NCI-H460 (cell line): ENCODE results near the gene GPR39. TPM values are rescaled to one million over a fixed set of nuclear protein-coding genes. Genes with fewer than 3 reads are reported as not detected.

ENCODE experiments used
- DNase-seq: peaks from one replicate; pipeline ENCODE4 v3.0.0-alpha.2; 2016; ENCODE audit warnings: low read depth; ENCODE audit errors: extremely low read depth
- total RNA-seq: library from RNA; depleted of rRNA; stranded (reverse); fragments of >200 nt; shearing (Covaris generic); gene quantifications from 2 replicates; pipeline ENCODE4 v1.2.3, GENCODE V29; 2014

GPR39 gene
- total RNA-seq, 1 experiment from 2014 or later: 0.42 TPM

DNA sequence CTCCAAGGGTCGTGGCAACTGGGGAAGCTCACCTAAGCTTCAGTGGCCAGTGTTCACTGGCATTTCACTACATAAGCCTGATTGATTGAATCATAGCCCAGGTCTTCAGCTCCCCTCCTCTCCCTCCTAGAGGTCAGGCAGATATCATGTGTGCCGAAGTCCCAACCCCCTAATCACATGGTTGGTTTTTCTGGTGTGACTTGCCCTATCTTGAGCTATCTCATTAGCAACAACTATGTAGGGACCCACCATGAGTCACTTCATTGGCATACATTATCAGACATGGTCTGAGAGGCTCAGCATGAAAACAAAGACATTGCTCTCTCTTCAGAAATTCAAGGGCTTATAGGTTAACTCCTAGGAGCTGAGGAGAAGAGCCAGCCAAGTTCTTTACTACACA lies 176.6 kb downstream of the GPR39 start:
- DNase-seq: no peak

DNA sequence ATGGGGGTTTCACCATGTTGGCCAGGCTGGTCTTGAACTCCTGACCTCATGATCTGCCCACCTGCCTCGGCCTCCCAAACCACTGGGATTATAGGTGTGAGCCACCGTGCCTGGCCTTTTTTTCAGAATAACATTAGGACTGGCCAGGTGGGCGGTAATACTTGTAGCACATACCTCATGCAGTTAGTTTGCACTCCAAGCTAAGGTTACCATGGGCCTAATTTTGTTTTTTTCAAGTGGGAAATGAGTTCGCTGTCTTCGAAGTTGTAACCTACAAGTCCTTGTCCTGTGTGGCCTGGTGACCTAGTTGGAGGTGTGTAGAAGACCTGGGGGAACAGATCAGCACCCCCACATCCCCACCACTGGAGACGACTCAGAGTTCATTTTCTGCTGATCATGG lies 178.6 kb downstream of the GPR39 start:
- no peak for DNase-seq

DNA sequence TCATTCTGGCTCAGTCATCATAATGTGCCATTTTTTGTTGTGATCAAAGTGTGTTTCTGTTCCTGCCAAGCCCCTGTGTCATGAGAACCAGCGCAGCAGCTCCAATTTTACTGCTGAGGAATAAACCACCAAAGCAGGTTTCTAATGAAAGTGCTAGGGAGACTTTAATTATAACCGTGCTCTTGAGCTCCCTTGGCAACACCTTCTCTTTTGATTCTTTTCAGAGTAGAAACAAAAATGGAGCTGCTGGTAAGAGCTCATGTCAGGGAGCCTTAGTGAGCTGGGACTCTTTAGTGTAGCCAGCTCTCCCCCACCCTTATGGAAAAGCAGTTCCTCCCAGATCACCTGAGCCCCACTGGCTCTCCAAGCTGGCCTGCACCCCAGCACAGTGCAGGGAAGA lies 179.1 kb downstream of the GPR39 start:
- DNase-seq: no peak

DNA sequence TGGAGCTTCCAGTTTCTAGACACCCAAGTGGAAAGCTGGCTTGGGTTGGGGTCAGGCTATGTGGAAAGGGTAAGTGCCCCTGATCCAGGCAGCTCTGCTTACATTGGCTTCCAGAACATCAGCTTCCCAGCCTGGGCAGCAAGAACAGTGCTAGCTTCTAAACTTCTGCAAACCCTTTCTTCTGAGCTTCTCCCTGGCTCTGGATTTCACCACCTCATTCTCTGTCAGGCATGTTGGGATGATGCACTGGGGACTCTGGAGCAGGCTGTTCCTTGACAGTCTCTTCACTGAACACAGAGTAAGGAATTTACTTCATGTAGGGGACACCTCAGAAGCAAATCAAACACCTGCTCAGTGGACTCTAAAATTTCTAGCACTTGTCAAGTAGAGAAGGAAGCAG lies 180.6 kb downstream of the GPR39 start:
- DNase-seq: no peak

DNA sequence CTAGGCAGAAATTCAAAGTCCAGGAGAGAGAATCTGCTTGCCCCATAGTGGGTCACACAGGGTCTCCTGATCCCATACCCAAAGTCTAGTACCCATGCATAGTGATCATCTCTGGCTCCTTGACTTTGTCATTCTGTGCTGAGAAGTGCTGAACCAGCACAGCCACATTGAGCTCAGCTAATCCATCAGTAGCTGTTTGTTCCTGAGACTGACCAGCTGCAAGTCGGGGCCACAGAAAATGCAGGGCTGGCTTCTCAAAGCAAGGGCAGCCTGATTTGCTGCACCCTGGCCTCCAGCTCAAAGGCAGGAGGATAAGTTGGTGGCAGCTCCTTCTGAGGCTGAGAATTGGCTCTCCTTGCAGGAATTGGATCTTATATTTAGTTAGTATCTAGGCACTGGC lies 181.2 kb downstream of the GPR39 start:
- DNase-seq: no peak

DNA sequence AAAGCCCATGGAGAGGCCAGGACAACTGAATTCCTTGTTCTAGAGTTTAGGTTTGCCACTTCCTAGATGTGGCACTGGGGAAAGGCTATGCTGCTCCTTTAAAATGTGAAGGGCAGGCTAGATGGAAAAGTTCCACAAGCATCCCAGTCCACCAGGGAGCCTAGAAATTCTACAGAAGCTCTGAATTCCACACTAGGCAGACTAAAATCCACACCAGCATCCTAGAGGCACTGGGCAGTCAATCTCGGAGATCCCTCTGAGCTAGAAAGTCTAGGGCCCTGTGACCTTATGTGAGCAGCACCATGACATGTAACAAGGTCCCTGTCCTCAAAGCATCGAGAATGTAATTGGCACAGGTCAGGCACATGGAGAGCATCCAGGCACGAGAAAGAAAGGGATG lies 181.9 kb downstream of the GPR39 start:
- DNase-seq: no peak

DNA sequence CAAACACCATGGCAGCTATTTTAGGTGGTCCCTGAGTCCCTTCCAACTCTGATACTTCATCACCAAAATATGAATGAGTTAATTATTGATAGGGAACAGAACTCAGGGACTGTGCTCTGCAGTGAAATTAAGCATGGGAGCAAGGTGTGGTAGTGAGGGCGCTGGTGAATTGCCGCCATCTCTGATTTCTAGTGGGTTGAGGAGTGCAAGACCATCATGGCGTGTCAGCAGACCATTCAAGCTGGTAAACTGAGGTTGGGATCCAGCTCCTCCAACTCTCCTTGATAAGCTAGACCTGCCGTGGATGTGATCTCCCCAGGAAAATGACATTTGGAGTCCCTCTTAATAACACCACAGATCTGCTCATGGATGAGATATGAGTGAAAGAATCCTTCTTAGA lies 183.0 kb downstream of the GPR39 start:
- DNase-seq: no peak

DNA sequence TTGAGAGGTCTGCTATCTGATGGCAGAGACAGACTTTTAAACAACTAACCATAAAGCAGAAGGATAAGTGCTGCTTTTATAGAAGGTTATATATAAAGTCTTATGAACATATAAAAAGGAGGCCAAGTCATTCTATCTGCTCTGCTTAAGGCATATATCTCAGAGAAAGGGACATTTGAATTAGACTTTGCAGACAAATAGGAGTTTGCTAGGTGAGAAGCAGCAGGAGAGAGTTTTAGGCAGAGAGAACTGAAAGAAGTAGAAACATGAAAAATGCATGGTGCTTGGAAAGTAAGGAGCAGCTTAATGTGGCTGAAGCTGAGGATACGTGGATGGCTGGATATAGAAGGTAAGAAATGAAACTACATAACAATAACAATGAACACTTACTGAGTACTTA lies 188.0 kb downstream of the GPR39 start:
- no peak for DNase-seq

DNA sequence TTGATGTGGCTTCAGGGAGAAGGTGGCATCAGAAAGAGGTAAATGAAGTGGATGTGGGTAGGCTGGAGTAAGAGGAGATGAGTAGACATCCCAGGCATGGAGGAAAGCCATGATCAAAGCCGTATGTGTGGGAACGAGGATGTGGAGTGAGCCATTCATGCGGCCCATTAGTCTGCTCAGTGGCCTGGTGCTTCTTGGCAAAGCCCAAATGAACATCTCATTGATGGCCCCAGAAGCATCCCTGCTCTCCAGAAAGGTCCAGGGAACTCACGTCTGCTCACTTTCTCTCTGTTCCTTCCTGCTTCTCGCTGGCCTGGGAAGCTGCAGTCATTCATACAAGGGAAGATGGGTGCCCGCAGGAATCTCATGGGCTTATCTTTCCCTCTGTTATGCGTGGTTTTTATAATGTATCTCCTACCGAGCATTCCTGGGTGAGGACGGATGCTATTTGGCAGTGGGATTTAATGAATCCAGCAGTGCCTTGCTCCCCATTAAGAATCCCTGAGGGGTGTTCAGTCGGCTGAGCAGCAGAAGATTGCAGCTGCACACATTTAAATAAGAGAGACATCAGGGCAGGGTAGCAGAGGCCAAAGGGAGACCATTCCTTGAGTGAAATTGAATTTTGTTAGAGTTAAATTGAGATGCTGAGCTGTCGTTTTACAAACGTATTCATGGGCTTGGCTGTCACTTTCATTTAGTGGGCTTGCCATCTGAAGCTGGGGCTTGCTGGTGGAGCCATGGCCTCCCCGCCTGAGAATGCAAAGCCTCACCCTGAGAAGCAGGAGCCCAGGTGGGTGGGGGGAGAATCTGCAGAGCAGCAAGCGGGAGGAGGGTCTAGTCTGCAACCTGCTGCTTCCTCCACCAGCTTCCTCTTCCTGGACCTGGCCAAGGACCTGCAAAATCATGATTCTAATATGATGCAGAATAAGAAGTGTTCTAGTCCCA lies 188.9 kb downstream of the GPR39 start:
- no peak for DNase-seq

DNA sequence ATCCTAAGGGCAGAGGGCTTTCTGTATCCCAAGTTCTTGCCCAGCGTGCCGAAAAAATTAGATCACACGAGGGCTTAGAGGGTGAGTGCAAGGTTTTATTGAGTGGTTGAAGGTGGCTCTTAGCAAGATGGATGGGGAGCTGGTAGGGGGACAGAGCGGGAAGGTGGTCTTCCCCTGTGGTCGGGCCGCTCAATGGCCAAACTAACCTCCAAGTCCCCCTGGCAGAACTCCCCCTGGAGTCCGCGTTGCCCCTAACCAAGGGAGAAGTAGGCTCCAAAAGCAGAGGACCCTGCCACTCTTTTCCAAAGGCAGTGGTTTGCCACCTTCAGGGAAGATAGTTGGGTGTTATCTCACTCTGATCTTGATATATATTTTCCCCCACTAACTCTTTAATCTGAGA lies 190.0 kb downstream of the GPR39 start:
- DNase-seq: no peak

DNA sequence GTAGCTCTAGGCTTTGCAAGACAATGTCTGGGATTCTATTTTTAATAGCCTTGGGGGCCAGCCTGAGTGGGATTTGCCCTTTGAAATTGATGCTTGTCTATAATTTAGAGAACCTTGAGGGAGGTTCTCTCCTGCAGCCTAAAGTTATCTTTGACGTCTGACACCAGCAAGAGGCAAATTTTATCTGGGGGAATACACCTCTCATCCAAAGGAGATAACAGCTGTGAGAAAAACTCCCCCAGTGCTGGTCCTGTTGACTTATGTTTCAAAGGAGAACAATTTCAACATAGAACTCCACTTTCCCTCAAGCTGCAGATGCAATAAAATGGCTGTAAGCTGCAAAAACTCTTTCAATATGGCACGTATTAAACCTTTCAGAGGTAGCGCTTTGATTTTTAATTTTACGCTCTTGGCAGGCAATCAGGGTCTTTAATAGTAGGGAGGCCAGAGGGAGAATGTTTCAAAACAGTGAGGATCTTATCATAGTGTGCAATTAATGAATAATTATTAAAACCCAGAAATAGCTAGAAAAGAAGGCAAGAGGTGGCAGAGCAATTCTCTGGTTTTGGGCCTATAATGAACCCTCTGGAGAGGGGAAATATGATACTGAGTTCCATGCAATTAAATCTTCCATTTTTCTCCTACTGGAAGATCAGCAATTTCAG lies 191.0 kb downstream of the GPR39 start:
- no peak for DNase-seq

DNA sequence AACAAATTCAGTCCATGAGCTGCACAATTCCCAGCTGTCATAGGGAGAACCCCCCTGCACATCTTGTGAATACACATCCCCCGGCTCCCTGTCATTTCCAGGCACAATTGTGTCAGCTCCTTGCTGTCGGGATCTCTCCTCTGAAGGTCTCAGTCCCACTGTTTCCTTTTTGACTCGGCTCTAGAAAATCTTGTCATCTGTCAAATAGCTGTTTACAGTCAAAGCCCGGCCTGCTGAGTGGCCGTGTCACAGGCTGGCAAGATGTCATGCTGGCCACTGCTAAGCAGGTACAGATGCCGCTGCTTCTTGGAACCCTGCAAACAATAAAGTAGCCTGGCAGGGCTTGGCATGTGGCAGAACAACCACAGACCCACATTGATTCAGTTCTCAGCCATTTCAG lies 191.7 kb downstream of the GPR39 start:
- no peak for DNase-seq

DNA sequence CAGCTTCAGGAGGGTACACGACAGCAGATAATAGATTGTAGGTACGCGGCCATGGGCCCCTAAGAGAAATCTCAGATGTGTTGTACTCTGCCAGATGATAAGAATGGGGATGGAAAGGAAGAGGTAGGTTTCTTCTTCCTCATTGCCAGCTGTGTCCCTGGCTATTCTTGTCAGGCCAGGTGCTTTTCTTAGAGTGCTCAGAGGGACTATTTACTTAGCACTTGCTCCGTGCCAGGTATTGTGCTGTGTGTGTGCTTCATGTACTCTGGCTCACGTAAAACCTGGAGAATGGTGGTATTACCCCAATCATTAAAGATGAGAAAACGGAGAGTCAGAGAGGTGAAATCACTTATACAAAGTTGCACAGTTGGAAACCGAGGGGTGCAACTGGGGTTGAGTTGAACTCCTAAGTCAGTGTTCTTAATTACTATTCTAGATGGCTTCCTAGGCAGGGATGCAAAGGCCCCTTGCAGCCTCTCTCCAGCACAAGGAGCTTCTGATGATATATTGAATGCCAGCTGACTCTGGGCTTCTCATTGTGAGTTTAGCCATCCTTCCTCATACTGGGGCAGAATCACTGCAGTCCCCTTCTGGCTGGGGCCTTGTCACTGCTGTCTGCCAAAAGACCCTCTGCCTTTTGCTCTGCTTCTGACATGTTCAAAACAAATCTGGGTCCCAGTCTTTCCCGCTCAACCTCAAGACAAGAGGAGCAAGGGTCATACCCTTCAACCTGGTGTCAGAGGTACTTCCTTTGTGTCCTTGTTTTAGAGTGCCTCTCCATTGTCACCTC lies 192.7 kb downstream of the GPR39 start:
- DNase-seq: no peak

DNA sequence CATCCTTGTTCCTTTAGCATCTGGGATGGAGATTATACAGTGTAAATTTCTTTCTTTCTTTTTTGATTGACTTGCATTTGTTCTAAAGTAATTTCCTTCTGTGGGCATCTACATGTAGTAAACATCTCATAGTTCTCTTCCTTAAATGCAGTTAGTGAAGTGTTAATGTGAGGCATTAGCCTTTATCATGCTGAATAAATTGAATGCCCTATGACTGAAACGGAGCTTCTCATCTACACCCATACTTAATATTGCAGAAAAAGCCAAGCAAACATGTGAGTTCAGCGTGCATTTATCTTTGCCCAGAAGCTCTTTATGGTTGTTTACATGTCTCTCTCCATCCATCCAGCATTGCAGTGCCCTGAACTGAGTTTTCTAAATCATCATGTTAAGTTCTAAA lies 195.1 kb downstream of the GPR39 start:
- no peak for DNase-seq

DNA sequence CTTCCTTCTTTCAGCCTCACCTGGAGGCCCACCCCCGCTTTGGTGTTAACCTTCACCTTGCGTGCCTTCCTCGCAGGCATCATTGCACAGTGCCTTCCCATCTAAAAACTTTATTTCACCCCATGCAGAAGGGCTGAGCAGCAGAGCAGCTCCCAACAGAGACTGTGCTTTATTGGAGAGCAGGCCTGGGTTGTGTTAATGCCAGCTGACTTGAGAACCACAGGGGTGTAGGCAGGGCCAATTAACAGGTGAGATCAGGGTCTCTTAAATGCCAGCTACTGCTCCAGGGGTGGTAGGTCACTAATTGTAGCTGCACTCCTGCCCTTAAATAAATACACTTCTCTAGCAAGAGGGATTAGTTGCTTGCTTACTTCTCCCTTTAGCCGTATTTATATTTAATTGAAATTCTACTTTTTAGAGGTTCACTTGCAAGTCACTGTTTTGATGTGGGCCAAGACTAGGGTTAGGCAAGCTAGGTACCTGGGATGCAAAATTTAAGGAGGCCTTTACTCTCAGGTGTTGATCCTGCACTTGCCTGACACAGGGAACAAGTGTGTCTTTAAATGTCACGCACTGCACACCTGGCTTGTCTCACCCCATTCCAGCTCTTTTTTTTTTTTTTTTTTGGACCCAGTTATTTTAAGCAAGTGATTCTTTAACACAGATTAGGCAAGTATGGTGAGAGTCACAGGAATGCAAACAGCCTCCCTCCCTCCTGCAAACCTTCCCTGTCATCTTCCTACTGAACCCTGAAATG lies 198.9 kb downstream of the GPR39 start:
- DNase-seq: no peak

DNA sequence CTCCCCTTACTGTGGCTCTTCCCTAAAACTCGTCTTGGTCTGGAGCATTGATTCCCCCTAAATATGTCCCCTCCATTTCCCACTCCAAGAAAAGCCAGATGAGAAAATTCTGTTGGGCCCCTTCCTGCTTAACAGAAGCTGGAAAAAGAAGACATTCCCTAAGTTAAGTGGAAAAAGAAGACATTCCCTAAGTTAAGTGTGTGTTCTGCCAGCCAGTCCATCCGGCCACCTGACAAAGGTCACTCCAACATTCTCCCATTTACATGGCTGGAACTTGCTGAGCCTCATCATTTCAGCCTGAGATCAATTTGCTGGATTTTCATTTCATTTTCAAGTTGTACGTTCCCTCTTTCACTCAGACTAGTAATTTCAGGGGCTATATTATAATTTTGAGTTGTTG lies 201.4 kb downstream of the GPR39 start:
- no peak for DNase-seq

DNA sequence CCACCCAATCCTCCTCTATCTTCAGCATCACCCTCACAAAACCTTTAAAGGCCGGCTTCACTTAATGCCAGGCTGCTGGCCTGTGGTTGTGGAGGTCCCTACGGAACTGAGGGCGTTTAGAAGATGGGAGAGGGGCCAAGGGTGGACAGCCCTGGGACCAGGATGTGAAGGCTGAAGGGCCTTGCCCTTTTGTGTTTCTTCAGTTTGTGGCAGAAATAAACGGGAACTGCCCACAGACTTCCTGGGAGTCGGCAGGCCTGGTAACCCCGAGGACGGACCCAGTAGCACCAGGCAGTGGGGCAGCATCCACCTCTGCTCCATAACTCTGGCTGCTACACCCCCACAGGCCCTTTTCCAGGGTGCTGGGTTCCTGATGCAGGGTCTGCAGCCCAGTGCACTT lies 202.1 kb downstream of the GPR39 start:
- DNase-seq: no peak

DNA sequence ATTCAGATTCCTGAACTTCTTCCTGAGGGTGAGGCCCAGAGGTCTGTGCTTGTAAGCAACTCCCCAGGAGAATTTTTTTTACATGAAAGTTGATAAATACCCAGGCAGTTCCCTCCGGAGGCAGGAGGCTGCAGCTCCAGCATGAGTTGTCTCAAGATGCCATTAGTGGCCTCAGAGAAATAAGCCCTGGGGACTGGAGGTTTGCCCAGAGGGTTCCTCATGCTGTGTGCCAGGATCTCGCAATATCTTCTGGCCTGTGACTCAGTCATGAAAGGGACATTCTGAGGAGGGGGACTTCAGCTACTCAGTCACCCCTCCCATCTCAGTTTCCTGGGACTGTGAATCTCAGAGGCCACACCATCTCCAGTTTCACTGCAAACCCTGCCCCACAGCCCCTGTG lies 203.5 kb downstream of the GPR39 start:
- no peak for DNase-seq

DNA sequence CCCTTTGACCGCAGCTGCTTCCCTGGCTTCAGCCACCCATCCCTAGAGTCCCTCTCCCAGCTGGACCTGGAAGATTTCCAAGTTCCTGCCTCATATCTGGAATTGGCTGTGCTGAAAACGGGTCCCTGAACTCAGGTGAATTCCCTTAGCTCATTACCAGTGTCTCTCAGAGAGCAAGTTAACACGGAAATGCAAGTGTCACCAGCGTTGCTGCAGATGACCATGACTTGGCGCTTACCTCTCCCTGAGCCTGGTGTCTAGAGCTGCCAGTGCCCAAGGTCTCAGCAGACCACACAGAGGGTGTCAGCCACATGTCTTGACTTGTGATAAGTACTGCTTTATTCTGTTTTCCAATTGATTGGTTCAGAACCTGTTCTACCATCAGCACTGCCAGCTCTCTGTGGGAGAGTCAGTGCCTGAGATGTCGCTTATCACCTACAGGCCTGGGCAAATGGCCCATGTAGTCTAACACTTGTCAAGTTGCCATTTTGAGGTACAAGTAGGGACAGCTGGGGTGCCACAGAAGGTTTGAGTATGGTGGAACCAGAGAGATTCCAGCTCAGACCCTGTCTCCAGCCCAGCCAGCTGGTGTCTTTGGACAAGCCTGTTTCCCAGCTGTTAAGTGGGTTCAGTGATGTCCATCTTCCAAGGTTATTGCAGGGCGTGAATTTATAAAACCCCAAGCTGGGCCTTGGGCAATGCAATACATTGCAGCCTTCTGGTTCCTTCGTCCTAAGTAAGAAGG lies 204.7 kb downstream of the GPR39 start:
- DNase-seq: no peak
